ENCODE data around the gene MICAL3.
"Not testable (repeated sequence)": the region's sequence is repeated elsewhere in the genome, so short reads cannot be mapped to it uniquely, and the experiment has no call there.

The MICAL3 gene

DNA sequence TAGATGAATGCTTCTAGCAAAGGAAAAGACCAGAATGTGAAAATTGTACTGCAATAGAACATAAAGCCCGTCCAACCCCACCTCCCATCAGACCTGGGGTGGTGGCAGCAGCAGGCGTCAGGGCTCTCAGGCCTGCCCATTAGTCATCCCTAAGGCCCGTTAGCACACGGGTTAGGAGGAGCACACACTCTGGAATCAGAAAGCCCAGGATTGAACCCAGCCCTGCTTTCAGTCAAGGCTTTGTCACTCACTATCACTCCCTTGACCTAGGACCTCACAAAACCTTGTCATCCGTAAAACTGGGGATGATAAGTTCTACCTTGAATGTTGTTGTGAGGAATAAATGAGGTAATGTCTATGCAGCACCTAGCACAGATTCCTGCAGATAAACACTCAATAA, 26.9 kb downstream of the MICAL3 start:
- no peak for DNase-seq

GRCh38 chr22:17995256-17995655, 29.1 kb downstream of the MICAL3 start:
- DNase-seq = not testable (repeated sequence)

GRCh38 chr22:17994424-17995108, 29.8 kb downstream of the MICAL3 start:
- peak; percentile 27 for DNase-seq

DNA sequence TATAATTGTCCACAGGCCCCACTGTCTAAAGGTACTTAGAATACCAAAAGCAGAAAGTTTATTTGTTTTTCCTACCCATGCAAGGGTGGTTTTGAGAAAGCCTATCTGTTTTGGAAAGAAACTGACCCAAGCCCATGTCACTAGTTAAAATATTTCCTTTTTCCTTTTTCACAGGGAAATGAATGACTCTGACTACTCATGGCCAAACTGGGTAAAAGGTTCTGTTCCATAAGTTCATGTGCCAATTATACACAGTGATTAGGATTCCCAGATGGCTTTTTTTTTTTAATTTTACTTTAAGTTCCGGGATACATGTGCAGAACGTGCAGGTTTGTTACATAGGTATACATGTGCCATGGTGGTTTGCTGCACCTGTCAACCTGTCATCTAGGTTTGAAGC, 31.4 kb downstream of the MICAL3 start:
- DNase-seq = not testable (repeated sequence)

DNA sequence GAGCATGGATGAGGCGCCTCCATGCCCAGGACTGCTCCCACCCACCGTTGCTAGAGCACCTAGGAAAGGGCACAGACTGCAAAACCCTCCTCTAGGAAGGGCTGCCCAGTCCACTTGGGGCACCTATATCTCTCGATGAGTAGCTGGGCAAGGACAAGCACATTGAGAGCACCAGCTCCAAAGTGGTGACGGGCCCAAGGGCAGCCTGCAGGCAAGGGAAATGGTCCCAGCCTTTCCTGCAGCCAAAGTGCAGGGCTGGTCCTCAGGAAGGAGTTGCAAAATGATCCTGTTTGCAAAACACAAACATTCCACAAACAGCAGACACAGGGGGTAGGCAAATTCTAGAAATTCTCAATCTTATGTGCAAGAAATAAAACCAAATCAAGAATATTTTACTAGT, 32.4 kb downstream of the MICAL3 start:
- DNase-seq = not testable (repeated sequence)

DNA sequence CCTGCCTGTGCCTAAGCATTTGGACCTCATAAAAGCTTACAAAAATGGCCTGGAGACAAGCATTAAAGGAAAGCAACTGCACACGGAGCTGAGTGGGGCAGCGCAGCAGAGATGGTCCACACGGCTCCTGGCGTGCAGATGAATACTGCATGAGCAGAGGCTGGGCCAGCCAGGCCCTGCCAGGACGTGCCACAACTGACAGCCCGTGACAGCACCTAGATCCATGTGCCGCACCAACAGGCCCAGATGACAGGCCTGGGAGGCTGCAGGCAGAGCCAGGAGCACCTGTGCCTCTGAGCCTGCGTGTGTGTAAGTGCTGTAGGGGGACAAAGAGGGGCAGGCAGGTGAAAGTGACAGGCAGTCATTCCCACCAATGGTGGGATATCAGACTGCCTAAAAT, 33.4 kb downstream of the MICAL3 start:
- DNase-seq = no peak

DNA sequence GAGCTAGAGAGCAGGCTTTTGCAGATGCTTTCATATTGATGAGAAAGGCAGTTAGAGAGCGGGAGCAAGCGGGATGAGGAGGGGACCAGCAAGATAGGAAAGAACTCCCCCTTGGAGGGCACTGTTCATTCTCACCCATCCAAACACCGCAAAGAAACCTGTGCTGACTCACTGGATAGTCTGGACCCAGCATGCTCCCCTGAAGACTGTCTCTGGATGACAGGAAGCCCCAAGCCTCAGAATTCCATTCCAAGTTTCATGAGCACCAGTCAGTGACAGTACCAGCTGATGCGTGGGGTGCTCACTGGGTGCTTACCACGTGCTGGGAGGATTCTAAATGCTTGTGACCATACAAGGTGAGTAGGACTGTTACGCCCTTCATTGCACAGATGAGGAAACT, 34.2 kb downstream of the MICAL3 start:
- DNase-seq = no peak

- no peak for DNase-seq
Measured at GRCh38 chr22:17988800-17989513, 35.4 kb downstream of the MICAL3 start.

DNA sequence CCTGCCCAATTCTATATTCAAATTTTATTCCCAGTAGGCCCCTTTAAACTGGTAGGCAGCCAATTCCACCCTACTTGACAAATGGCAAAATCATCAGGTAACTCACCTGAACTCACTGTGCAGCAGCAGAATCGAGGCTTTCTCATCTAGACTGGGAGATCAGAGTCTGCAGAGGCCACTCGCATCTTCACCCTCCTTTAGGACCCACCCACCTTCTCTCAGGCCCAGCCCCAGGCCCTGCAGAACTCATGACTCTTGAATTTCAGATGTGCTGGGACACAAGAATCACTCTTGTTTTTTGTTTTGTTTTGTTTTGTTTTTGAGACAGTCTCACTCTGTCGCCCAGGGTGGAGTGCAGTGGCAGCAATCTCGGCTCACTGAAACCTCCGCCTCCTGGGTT, 38.8 kb downstream of the MICAL3 start:
- DNase-seq = no peak

- not testable (repeated sequence) for DNase-seq
Measured at GRCh38 chr22:17985071-17985470, 39.3 kb downstream of the MICAL3 start.

GRCh38 chr22:17984114-17984513, 40.2 kb downstream of the MICAL3 start:
- DNase-seq = no peak

DNA sequence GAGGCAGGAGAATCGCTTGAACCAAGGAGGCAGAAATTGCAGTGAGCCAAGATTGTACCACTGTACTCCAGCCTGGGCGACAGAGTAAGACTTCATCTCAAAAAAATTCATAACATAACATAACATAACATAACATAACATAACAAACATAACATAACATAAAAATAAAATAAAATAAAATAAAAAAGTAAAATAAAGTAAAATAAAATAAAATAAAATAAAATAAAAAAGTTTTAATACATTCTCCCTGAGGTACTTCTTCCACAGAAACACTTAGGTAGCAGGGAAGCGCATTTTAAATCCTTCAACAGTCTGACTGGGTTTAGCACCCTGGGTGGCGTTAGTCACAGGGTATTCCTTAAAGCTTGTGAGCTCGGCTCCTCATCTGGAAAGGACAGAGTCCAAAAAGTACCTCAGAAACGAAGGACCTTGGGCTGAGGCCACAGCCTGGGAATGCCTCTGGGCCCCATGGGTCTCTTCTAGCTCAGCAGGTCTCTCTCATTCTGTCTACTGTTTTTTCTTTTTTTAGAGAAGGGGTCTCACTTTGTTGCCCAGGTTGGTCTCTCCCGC, 41.7 kb downstream of the MICAL3 start:
- DNase-seq = no peak

GRCh38 chr22:17981497-17981896, 42.9 kb downstream of the MICAL3 start:
- no peak for DNase-seq

DNA sequence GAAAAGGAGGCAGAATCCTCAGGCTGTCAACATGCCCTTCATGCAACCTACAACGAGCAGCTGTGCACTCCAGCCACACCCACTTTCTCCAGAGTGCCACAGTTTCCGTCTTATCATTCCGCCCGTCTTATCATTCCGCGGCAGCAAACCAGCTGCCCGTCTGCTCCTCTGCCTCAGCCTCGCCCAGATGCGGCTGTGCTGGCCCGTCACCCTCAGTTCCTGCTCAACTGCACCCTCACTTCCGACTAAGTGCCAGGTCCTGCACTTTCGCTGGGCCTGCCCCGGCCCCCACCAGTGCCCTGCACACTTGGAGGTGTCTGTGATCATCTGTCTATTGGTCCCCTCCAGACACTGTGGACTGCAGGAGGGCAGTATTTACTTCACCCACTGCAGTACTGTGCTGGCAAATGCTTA, 43.7 kb downstream of the MICAL3 start:
- peak; percentile 25 for DNase-seq

GRCh38 chr22:17980015-17980590, 44.3 kb downstream of the MICAL3 start:
- no peak for DNase-seq

DNA sequence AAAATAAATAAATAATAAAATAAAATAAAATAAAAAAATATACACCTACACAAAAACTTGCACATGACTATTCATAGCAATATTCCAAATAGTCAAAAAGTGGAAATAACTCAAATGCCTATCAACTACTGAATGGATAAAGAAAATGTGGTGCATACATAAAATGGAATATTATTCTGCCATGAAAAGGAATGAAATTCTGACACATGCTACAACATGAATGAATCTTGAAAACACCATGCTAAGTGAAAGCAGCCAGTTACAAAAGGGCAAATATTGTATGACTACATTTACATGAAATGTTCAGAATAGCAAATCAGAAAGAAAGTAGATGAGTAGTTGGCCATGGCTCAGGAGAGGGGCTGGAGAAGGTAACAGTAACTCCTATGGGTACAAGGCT, 46.3 kb downstream of the MICAL3 start:
- no peak for DNase-seq

DNA sequence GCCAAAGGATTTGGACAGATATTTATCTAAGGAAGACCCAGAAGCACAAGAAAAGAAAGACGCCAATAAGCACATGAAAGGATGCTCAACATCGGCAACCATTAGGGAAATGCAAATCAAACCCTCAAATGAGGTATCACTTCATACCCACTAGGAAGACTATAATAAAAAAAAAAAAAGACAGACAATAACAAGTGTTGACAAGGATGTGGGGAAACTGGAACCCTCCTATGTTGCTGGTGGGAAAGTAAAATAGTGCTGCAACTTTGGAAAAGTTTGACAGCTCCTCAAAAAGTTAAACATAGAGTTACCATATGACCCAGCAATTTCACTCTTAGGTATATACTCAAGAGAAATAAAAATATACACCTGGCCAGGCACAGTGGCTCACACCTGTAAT, 47.0 kb downstream of the MICAL3 start:
- DNase-seq = no peak

- no peak for DNase-seq
Measured at GRCh38 chr22:17976121-17976520, 48.2 kb downstream of the MICAL3 start.

DNA sequence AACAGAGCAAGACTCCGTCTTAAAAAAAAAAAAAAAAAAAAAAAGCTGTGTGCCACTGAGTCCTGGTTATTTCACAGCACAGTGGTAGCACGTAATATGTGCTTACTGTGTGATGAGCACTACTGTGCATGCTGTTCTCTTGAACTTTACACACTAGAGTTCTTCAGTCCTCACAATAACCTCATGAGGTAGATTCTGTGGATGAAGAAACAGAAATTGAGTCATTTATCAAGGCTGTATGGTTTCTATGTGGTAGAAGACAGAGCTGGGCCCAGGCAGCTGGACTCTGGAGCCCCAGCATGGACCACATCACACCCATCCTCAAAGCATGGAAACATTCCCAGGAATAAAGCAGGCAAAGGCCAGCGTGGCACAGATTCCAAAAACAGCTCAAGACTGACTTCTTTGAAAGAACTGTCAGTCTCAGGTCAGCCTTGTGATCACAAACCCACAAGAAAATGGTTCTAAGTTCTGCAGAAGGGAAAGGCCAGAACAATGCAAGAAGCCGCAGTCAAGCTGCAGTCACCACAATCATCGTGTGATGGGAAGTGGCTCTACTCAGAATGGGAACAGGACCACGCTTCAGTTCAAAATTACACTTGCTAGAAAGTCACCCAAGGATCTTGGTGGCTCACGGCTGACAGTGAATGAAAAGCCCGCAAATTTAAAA, 49.5 kb downstream of the MICAL3 start:
- DNase-seq = no peak

DNA sequence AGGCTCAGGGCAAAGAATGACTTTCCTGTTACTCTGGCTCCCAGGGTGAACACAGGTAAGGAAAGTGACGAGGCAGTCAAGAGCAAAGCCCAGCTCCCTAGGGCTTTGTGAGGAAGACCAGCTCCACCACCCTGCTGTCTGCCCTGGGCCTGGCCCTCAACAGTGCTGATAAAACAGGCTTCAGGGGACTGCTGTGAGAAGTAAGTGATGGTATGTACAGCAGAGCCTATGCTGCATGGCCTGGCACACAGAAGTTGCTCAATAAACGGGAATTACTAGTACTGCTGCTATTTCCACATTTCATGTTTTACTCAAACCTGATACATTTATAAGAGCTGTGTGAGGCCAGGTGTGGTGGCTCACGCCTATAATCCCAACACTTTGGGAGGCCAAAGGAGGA, 50.3 kb downstream of the MICAL3 start:
- no peak for DNase-seq

DNA sequence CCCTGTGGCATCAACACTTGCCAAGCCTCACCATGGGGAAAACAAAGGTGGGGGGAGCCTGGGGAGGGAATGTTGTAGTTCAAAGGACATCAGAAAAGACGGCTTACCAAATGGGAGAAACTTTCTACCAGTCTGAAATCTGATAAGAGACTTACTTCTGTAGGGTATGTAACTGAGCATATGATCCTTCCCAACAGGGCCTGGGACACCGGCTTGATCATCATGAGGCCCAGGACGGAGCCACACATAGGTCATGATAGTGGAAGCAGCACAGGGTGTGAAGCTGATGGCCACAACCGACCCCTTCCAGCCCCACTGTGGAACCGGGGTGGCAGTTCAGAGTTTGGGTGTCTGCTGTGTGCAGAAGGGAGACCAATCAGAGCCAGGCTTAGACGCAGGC, 51.1 kb downstream of the MICAL3 start:
- DNase-seq = no peak

GRCh38 chr22:17972385-17973191, 51.8 kb downstream of the MICAL3 start:
- no peak for DNase-seq

DNA sequence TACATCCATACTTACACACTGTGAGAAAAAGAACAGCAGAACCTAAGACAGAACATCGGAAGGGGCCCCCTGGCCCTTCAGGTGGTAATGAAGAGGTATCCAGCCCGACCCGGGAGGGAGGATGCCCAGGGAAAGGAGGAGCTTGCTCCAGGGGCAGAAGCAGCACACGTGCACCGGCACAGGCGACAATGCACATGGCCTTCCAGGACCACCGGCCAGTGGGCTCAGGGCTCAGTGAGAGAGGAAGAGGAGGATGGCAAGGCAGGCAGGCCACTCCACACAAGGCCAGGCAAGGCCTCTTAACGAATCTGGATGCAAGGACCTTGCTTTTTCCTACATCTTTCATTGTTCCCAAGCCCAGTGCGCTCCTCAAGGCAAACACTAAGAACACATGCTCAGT, 52.6 kb downstream of the MICAL3 start:
- no peak for DNase-seq
